Forelimb muscle (tissue), 1 donor: Measurements from ENCODE around the gene TEX12. TPM values are rescaled to one million over a fixed set of nuclear protein-coding genes. Genes with fewer than 3 reads are reported as not detected.
"Not testable (repeated sequence)": the region's sequence is repeated elsewhere in the genome, so short reads cannot be mapped to it uniquely, and the experiment has no call there.

Experiments used
- DNase-seq: peaks from one replicate; pipeline ENCODE4 v3.0.0-alpha.2; 2013; ENCODE audit warnings: low read depth
- polyA plus RNA-seq: library from polyadenylated mRNA; unstranded; fragments of 120-200 nt; gene quantifications from one replicate; pipeline ENCODE4 v1.2.1, GENCODE V29; 2013; ENCODE audit not compliant: insufficient read length

The TEX12 gene
- polyA plus RNA-seq, 1 donor = 0.33 TPM

GRCh38 chr11:112163875-112164685, 3.1 kb upstream of the TEX12 start, which contains the start of gene IL18:
TSS of gene IL18 (minus strand) at chr11:112164094. CDS start at chr11:112155053, 9,041 bp downstream.
- no peak for DNase-seq

GRCh38 chr11:112165049-112165448, 2.1 kb upstream of the TEX12 start:
- DNase-seq = no peak

- DNase-seq = no peak
Measured at GRCh38 chr11:112166562-112166961, 610 bp upstream of the TEX12 start.

- DNase-seq = no peak
Measured at GRCh38 chr11:112172362-112172994, 5.3 kb downstream of the TEX12 start.

GRCh38 chr11:112173152-112173551, 6.0 kb downstream of the TEX12 start:
- no peak for DNase-seq

DNA sequence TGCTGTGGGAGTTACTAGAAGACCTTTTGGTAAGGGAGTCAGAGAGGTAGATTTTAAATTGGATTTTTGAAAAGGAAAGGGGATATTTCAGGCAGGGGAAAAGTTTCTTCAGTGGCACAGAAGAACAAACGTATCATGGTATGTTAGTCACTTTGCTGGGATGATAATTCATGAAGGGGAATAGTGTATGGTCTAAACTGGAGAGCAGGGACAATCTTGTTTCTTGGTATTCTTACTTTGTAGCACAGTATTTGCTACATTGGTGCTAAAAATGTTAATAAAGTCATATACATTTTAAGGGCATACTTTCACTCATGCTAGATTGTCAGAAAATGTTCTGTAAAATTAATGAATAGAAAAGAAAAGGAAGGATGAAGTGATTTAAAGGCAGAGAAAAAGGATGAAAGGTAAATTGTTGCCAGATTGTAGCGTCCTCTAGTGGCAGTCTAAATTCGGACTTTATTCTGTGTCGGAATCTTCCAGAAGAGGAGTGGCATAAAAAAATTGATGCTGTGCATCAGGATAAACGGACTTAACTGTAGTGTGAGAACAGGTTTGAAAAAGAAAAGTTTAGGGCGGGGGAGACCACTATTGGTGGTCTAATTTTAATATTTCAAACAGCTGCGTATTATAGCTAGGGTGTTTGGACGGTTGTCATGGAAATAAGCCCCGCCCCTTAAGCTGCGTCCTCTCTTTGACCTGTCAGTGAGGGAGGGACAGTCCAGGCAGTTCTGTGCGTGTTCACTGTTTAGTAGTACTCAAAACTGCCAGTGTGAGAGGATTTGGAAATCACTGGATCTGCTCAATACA, 7.8 kb downstream of the TEX12 start, which contains the start of gene BCO2:
Gene BCO2 (plus strand): TSS at position 724 of the 810 bp plus-strand sequence. CDS start 90 bp downstream, outside the sequence.
- DNase-seq = peak; percentile 80

DNA sequence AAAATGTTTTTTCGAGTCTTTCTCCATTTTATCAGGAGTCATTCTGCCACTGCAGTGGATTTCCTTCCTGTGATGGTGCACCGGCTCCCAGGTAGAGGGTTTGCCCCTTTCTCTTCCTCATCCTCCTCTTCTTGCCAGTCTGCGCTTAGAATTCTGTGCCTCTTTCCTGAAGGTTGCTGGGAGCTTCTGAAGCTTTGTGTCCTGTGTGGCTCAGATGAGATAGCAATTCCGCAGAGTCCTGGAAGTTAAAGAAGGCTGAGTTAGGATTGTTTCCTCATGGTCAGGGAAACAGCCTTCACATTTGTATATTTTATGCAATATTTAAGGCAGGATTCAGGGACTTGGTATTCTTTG, 8.4 kb downstream of the TEX12 start:
- no peak for DNase-seq

DNA sequence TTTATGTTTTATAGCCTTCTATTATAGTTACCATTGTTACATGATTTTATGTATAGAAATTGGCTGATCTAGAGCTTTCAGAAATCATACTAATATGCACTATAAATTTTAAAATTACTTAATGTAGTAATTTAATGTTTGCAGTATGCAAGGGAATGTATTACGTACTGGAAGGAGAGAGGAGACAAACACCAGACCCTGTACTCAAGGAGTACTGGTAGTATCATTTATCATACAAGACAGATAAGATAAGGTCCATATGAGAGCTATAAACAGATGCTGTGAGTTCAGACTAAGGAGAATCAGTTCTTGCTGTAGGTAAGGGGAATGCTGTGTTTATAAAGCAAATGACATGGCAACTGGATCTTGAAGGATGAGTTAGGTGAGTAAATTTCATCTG, 8.9 kb downstream of the TEX12 start:
- no peak for DNase-seq

- DNase-seq = no peak
Measured at GRCh38 chr11:112177589-112177988, 10.4 kb downstream of the TEX12 start.

DNA sequence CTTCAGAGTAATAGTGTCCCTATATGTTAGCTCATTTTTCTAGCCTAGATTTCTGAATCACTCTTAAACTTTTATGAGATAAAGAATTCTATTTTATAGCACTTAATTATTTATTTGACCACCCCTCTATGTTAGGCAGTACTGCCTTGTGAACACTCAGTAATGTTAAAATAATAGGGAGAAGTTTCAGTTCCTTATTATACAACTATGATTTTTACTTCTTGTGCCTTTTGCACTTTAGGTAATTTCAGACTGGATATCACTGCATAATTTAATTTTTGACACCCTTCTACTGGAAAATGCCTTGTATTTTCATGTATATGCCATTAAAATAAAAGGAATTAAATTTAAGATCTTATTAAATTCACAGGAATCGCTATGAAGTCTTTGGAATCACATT, 11.3 kb downstream of the TEX12 start:
- DNase-seq = no peak

GRCh38 chr11:112178936-112179335, 11.8 kb downstream of the TEX12 start:
- no peak for DNase-seq

- no peak for DNase-seq
Measured at GRCh38 chr11:112179601-112180000, 12.4 kb downstream of the TEX12 start.

DNA sequence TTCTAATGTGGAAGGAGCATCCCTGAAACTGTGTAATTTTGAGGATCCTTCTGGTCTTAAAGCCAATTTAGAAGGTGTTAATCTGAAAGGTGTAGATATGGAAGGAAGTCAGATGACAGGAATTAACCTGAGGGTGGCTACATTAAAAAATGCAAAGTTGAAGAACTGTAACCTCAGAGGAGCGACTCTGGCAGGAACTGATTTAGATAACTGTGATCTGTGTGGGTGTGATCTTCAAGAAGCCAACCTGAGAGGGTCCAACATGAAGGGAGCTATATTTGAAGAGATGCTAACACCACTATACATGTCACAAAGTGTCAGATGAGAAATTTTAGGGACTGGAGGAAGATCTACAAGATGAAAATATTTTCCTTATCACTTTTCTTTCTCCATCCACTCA, 15.7 kb downstream of the TEX12 start:
- DNase-seq = no peak

DNA sequence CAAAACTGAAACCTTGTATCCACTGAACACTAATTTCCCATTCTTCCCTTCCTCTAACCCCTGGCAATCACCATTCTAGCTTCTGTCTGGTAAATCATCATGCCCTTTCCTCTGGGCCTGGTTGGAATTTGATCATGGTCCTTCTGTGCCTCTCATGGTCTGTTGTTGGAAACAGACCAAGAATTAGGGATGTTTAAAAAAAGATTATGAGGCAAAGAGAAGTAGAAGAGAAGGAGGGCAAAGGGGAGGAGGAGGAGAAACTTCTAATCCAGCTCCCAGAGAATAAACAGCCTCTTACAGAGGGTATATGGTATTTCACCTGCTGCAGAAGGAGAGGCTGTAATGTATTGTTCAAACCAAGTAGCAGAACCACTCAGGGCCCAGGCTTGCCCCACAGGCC, 18.7 kb downstream of the TEX12 start:
- no peak for DNase-seq

DNA sequence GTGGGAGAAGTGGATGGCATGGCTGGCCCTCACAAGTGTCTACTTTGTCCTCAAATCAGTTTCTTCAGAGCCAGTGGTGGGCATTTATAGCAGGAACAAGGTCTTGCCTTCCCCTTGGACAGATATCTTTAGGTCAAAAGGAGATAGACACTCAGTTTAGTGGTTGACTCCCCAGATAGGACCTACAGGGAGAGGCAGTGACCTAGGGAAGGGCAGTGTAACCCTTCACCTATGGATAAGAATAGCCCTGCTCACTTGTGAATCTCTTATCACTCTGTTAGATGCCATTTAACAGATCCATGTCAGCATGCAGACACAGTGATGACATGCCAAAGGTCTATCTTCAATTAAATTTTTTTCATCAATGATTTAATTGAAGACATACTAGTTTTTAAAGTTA, 19.1 kb downstream of the TEX12 start:
- DNase-seq = no peak

- DNase-seq = not testable (repeated sequence)
Measured at GRCh38 chr11:112195113-112195512, 27.9 kb downstream of the TEX12 start.

DNA sequence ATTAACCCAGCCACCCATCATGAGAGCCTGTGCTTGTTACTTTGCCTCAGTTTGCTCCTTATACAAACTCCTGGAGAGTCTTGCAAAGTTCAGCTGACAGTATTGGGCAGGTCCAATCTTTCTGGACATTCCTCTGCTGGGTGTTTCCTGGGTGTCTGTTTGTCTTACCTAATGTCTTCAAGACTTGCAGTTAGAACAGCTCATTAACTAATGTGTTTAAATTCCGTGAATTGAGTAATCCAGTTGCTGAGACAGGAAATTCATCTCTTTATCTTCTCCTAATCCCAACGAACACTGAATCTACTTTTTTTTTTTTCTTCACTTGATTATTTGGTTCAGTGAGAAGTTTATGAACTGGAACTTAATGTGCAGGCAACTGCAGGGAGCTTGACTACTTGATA, 28.8 kb downstream of the TEX12 start:
- no peak for DNase-seq

DNA sequence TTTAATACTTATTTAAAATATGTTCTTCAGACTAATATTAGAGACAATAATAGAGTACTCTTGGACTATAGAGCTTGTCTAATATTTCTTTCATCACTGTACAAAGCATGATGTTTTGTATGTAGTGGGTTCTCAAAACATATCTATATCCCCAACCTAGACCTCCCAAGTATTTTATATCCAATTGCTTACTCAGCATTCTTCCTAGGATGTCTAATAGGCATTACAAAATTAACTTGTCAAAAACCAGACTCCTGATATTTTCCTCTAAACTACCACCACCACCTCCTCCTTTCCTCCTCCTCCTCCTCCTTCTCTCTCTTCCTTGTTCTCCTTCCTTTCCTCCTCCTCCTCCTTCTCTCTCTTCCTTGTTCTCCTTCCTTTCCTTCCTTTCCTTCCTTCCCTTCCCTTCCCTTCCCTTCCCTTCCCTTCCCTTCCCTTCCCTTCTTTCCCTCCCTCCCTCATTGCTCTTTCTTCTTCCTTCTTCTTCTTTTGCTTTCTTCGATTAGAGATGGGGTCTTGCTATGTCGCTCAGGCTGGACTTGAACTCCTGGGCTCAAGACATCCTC, 29.4 kb downstream of the TEX12 start:
- DNase-seq = no peak

DNA sequence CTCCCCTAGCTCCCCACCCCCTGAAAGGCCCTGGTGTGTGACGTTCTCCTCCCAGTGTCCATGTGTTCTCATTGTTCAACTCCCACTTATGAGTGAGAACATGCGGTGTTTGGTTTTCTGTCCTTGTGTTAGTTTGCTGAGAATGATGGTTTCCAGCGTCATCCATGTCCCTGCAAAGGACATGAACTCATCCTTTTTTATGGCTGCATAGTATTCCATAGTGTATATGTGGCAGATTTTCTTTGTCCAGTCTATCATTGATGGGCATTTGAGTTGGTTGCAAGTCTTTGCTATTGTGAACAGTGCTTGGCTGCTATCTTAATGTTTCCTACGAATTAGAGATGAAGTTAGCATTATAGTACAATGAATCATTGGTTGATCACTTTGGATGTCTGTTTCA, 31.9 kb downstream of the TEX12 start:
- DNase-seq = not testable (repeated sequence)

GRCh38 chr11:112200252-112200651, 33.1 kb downstream of the TEX12 start:
- DNase-seq = no peak

- DNase-seq = no peak
Measured at GRCh38 chr11:112206071-112206470, 38.9 kb downstream of the TEX12 start.

- no peak for DNase-seq
Measured at GRCh38 chr11:112210890-112211289, 43.7 kb downstream of the TEX12 start.
